ENCODE measurements around the gene C19orf12.

Gene C19orf12

DNA sequence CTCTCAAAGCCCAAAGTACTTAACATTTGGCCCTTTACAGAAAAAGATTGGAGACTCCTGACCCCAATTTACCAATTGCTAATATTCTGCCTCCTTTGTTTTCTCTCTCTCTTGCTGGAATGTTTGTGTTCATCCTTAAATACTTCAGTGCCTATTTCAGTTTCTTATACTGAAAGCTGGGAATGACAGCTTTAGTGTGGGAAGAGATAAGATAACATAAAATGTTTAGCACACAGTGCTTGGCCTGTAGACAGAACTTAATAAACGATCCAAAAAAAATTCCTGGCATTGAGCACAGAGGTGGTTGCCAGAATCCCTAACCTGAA, 52.8 kb downstream of the C19orf12 start:
- no peak for DNase-seq

DNA sequence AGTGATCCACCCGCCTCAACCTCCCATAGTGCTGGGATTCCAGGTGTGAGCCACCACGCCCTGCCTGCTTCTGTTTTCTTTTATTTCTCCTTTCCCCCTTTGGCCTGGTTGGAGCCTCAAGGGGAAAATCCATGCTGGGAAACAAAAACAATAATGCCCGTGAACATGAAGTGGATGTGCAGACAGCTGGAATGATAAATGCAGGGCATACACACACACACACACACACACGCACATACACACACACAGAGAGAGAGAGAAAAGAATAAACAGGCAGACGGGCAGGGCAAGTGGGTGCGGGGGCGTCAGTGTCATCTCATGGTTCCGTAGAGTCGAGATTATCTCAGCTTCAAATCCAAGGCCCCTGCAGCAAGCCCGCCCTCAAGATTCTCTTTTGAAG, 54.2 kb downstream of the C19orf12 start:
- DNase-seq: peak in 1 of 2 donors; percentile 32

DNA sequence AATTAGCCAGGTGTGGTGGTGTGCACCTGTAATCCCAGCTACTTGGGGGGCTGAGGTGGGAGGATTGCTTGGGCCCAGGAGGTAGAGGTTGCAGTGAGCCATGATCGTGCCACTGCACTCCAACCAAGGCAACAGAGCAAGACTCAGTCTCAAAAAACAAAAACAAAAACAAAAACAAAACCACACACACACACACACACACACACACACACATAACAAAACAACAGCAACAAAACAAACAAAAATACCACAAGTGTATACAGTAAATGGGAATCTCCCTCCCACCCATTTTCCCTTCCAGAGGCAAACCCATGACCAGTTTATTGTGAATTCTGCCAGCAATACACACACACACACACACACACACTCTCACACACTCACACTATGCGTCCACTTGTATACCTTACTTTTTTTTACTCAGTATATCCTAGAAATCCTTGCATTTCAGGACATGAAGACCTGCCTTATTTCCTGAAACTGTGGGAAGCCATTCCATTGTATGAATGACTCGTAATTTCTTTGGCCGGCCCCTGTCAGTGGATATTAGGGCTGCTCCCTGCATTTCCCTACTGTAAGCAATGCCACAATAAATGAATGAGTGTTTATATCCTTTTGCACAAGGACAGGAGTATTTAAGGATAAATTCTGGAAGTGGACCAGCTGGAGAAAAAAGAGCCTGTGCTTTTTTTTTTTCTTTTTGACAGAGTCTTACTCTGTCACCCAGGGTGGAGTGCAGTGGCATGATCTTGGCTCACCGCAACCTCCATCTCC, 56.7 kb downstream of the C19orf12 start:
- DNase-seq: no peak

DNA sequence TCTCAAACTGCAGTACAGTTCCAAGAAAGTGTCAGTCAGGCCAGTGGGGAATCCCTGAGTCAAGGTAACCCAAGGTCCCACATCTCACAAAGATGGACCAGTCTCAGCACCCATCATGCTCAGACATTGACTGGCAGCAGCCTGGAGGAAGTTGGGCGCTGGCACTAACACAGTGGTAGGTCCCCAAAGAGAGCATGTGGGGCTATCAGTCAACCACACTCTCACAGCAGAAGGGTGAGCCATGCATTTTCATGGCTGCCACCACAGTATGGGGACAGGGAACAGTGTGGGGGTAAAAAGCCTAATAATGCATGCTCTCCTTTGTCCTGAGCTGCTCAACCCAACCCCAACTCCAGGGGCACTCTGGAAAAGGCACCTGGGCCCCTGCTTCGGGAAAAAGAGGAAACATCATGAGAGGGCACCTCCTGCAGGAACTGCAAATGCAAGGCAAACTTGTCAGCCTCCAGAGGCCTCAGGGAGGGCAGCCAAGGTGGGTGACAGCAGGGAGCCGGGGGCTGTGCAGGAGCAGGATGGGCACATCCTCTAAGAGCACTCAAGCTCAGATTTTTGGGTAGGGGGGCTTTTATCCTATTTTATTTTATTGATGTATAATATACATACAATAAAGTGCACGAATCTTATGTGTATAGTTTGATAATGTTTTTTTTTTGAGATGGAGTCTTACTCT, 59.3 kb downstream of the C19orf12 start:
- DNase-seq: no peak

DNA sequence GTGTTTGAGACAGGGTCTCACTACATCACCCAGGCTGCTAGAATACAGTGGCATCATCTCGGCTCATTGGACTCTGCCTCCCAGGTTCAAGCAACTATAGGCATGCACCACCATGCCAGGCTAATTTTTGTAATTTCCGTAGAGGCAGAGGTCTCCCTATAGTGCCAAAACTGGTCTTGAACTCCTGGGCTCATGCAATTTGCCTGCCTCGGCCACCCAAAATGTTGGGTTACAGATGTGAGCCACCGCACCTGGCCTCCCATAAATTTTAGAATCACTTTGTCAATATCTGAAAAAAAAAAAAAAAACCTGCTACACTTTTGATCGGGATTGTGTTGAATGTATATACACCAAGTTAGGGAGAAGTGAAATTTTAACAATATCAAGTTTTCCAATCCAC, 61.7 kb downstream of the C19orf12 start:
- no peak for DNase-seq

GRCh38 chr19:29651622-29652394, 63.3 kb downstream of the C19orf12 start:
- no peak for DNase-seq

DNA sequence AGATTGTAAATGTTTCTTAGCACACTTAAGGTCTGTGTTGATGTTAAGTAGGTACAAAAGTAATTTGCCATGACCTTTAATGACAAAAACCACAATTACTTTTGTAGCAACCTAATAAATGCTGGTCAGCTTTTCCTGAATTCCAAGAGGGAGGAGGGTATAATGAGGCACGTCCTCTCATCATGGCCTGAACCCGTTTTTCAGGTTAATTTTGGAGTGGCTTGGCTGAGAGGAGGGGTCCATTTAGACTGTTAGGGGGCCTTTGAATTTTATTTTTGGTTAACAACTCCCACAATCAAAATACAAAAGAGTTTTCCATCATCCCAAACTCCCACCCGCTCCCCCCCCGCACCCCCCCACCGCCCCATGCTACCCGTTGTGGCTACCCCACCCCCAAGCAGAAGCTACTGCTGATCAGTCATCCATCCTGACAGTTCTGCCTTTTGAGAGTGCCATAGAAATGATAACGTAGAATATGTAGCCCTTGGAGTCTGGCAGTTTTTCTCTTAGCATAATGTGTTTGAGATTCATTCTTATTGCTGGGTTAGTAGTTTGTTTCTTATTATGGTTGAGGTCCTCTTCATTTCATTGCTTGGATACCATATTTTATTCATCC, 64.2 kb downstream of the C19orf12 start:
- DNase-seq: no peak
